HG03108 (cell line): ENCODE measurements around the gene GIPC1.
"Not testable (repeated sequence)": the region's sequence is repeated elsewhere in the genome, so short reads cannot be mapped to it uniquely, and the experiment has no call there.

ENCODE experiments used
- ATAC-seq: cut with Tn5 transposase; IDR thresholded peaks from one replicate; pipeline ENCODE4 v1.9.1; 2021; ENCODE audit warnings: moderate library complexity; ENCODE audit not compliant: unreplicated experiment

The GIPC1 gene

DNA sequence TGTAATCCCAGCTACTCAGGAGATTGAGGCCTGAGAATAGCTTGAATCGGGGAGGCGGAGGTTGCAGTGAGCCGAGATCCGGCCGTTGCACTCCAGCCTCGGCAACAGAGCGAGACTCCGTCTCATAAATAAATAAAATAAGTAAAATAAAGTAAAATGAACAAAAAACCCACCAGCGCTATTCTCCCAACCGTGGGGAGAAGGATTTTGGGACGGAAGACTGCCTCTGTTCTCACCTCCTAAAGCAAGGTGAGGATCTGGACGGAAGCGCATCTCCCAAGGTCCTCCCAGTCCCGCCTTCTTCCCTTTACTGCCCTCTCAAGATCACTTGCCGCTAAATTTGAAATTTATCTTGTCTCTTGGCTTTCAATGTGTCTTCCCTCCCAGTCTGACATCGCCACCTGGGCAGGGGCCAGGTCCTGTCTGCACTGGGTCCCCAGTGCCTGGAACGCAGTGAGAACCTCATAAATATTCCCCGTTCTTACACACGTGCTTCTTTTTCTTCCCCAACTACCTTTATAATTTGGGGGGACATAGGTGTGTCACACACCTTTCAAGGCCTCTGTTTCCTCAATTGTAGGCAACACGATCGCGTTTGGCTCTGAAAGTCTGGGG, 23.4 kb upstream of the GIPC1 start:
- ATAC-seq: no peak

DNA sequence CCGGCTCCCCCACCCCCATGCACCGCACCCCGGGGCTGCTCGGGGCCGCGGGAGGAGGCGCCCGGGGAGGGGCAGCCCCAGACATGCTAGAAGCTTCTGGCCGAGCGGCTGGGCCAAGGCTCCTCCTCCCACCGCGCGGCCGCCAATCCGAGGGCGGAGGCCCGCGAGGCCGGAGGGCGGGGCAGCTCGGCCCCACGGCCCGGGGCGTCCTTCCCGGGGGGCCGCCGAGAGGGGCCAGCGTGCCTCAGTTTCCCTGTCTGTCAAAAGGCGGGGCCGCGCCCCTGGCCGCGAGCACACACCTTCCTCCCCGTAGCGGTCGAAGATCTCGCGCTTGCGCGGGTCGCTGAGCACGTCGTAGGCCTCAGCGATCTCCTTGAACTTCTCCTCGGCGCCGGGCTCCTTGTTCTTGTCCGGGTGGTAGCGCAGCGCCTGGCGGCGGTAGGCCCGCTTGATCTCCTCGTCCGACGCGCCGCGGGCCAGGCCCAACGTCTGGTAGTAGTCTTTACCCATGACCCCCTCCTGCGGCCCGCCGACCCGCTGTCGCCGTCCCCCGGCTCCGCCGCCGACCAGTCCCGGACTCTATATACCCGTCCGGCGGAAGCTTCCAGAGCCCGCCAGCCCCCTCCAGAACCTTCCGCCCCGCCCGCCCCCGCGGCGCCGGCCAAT, 22.0 kb upstream of the GIPC1 start, which contains the start of gene DNAJB1:
Gene DNAJB1 (minus strand): TSS at position 558 of the 666 bp plus-strand sequence. CDS start 48 bp downstream, at position 510.
- peak; percentile 58 for ATAC-seq

- peak; percentile 3 for ATAC-seq
Measured at GRCh38 chr19:14517446-14517839, 21.5 kb upstream of the GIPC1 start.

DNA sequence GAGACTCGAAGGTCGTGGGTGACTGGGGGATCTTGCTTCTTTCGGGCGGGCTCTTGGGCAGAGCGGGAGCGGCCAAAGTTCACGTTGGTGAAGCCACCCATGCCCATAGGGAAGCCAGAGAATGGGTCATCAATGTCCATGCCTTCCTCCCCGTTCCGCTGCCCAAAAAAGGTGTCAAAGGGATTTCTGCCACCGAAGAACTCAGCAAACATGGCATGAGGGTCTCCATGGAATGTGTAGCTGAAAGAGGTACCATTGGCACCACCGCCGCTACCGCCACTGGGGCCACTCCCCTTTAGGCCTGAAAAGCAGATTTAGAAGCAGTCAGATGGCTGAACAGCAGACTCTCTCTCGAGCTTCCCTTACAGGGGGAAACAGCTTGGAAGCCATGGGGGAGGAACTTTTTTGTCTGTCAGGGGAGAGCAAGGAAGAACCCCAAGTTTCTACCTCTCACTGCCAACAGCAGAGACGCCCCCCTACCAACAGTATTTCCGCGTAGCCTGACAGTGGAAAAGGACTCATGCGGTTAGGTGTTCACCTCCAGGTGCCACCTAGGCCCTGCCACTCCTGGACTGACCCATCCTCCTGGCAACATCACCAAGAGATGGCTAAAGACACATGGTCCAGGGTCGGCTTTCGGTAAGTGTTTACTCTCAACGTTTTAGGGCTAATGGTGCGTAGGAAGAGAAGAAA, 21.0 kb upstream of the GIPC1 start:
- ATAC-seq: no peak

DNA sequence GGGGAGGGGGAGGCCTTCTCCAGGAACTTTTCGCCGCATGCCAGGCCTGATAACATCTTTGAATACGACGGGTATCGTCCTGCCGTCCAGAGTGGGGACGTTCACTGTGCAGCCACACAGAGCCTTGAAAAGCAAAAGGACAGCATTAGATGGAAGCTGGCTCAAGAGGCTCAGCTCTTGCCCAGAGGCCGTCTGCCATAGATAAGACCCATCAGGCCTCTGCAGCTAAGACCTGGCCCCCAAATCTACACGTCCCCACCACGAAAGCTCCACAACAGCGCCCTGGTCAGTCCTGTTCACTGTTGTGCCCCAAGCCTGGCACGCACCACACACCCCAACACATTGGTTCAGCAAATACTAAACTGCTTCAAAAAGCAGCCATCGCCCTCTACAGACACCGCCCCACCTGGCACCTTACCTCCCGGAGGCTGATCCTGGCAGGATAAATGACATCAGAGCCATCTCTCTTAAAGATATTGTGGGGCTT, 20.2 kb upstream of the GIPC1 start:
- no peak for ATAC-seq

DNA sequence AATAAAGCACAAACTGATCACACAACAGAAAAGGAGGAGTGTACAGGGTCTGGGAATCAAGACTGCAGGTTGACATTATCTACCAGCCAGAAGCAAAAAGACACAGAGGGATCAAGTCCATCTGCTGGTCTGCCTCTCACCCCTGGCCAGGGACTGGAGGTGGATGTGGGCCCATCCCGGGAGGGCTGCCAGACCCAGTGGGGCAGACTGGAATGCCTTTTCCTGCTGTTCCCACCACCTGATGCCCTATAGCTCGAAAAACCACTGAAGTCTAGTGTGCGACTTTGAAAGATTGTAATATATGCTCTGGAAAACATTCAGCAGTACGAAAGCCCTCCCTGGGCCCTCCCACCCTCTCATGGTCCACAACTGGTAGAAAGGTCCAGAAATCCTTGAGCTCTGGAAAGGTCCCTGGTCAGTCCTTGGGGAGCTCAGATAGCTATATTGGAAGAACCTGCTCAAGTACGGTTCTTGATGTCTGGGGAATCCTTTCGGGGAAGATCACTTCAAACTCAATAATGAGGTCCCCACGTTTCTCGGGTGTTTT, 19.6 kb upstream of the GIPC1 start:
- no peak for ATAC-seq

GRCh38 chr19:14514215-14514863, 18.4 kb upstream of the GIPC1 start:
- ATAC-seq: no peak

- ATAC-seq: no peak
Measured at GRCh38 chr19:14512406-14512961, 16.6 kb upstream of the GIPC1 start.

GRCh38 chr19:14511229-14511593, 15.3 kb upstream of the GIPC1 start:
- ATAC-seq: no peak

DNA sequence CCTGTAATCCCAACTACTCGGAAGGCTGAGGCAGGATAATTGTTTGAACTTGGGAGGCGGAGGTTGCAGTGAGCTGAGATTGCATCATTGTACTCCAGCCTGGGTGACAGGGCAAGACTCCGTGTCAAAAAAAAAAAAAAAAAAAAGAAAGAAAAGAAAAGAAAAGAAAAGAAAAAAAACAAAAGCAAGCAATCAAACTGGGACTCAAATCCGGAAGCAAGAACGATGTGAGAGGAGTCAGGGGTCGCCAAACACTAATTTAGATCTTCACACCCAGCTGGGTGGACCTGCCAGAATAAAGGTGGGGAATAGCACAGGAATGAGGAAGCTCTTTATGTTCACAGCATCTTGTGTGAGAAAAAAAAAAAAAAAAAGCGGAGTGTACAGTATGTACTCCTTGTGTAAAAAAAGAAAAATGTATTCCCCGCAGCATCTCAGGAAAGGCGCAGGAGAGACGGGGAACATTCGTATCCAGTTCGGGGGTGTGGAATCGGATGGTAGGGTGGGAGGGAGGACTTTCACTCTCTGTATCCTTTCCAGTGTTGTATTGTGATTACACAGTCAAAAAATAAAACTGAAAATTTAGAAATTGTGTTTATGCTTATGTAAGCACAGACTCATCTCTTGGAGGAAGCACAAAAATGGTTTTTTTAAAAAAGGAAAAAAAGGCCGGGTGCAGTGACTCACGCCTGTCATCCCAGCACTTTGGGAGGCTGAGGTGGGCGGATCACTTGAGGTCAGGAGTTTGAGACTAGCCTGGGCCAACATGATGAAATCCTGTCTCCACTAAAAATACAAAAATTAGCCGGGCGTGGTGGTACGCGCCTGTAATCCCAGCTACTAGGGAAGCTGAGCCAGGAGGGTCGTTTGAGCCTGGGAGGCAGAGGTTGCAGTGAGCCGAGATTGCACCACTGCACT, 14.6 kb upstream of the GIPC1 start:
- no peak for ATAC-seq

GRCh38 chr19:14507704-14508542, 12.0 kb upstream of the GIPC1 start:
- no peak for ATAC-seq

DNA sequence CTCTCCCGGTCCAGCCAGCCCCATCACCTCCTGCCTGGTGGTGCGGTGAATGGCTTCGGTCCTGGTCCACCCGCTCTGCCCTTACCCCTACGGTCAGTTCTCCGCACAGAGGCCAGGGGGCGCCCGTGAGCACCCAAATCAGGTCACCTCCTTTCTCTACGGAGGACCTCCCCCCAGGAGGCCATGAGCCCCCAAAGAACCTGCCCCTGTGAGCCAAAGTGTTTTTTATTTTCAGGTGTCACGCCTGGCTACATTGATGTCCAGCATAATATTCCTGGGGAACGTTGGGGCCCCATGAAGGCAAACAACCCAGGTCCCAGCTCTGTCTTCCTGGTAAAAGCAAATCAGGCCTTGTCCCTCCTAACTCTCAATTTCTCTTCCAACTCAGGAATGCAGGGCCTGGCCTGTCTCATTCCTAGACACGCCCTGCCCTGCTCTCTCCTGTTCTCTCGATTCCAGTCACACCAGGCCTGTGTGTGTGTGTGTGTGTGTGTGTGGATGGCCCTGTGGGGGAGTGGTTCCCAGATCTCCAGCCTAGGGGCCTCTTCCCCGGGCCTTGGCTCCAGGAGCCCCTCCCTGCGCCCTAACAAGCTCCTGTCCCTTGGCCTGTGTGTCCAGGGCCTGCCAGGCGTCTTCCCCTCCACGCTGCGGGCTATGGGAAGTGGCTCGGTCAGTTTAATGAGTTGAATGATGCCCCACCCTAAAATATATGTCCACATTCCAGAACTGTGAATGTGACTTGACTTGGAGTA, 9.7 kb upstream of the GIPC1 start:
- ATAC-seq: no peak

DNA sequence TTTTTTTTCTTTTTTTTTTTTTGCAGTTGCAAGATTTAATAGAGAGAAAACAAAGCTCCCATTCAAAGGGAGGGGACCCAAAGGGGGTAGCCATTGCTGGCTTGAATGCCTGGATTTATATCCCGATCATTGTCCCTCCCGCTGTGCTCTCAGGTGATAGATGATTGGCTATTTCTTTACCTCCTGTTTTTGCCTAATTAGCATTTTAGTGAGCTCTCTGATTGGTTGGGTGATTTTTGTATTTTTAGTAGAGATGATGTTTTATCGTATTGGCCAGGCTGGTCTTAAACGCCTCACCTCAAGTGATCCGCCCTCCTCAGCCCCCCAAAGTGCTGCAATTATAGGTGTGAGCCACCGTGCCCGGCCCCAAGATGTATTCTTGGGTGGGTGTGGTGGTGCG, 8.6 kb upstream of the GIPC1 start:
- ATAC-seq: not testable (repeated sequence)

DNA sequence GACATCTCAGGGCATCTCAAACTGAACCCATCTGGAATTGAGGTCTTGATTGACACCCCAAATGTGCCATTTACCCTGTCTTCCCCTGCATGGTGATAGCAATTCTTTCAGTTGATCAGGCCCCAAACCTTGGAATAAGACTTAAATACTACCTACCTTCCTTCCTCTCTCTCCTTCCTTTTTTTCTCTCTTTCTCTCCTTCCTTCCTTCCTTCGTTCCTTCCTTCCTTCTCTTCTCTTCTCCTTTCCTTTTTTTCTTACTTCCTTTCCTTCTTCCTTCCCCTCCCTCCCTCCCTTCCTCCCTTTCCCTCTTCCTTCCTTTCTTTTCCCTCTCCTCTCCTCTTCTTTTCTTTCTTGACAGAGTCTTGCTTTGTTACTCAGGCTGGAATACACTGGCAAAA, 7.4 kb upstream of the GIPC1 start:
- no peak for ATAC-seq

DNA sequence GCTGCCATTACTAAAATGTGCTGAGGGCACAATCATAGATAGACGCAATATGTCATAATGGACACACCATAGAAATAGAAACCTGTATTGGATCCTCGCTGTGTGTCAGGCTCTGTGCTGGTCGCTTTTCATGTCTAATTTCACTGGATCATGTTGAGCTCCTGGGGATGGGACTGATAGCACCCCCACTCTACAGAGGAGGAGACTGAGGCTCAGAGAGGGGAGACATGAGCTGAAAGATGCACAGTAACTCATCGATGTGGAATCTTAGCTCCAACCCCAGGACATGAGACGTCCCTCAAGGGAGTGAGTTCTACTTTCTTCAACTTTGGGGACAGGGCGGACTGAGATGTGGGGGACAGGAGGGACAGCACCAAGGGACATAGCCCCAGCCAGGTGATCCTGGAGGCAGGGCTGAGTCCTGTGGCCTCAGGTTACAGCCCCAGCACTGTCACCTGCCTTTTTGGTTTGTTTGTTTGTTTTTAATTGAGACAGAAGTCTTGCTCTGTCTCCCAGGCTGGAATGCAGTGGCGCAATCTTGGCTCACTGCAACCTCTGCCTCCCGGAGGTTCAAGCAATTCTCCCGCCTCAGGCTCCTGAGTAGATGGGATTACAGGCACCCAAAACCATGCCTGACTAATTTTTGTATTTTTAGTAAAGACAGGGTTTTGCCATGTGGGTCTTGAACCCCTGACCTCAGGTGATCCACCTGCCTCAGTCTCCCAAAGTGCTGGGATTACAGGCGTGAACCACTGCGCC, 6.6 kb upstream of the GIPC1 start:
- no peak for ATAC-seq

DNA sequence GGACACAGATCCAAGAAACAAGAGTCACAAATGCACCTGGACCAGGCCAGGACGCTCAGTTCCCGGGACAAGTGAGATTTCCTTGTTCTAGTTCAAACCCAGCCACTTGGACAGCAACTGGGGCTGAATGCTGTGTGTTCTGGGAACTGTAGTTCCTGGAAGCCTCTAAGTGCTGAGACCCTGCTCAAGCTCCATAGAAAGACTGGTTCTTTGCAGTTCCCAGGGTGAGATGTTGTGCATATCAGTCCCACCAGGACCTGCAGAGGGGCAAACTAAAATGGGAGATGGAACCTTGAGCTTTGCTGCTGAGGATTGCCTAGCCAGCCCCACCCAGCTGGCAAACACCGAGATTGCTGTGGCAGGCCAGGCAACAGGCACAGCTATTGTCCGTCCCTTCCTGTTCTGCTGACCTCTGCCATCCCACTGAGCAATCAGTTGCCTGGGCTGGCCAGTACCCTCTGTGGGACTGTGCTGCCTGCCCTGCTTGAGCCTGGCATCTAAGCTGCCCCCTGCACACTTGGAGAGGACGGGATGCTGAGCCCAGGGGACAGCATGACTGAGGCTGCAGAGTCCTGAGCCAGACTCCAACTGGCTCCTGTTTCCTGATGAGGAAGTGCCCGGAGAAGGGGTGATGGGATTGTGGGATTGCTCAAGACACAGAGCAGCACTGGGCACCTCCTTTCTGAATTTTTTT, 1.4 kb upstream of the GIPC1 start:
- ATAC-seq: no peak

DNA sequence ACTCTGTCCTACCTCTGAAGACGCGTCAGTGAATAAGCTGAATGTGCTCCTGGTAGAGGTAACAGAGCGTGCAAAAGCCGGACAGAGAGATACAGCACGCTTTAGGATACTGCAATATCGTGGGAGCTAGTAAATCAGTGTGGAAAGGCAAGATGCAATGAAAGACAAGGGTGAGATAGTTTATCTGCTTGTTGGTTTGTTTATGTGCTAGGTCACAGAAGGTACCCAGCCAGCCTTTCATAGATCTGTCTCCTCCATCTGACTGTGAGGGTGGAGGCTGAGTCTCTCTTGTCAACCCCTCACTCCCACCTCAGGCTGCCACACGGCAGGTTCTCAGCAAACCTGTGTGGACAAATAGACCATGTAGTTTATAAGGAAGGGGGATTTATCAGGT, 904 bp upstream of the GIPC1 start:
- no peak for ATAC-seq
